ENCODE data around the gene RPA1.

- TF ChIP-seq CTCF (IDR thresholded peaks at IDR 0.05) (no peak), POLR2AphosphoS5 (IDR thresholded peaks at IDR 0.05; ENCODE audit: insufficient read depth in 1 of 2, low read depth in 1 of 2) (no peak), POLR2A (IDR thresholded peaks at IDR 0.05) (no peak)
Observed at GRCh38 chr17:1941272-1942065, 111.7 kb downstream of the RPA1 start.
